HFF-Myc (cell line): ENCODE results near the gene PLA2G4E.

Source experiments
- DNase-seq: peaks from one replicate; pipeline ENCODE4 v3.0.0-alpha.2; 2011; ENCODE audit warnings: low read depth; ENCODE audit errors: extremely low read depth
- H3K4me3 ChIP-seq: replicated peaks from 2 replicates; pipeline ENCODE4 v1.5.1; 2011; ENCODE audit warnings: low read depth, mild to moderate bottlenecking, control low read depth, low read length
- TF ChIP-seq, protein P1 (sequence below): IDR thresholded peaks from 2 replicates; pipeline ENCODE4 v1.5.1; 2012; ENCODE audit warnings: mild to moderate bottlenecking, low read depth, low read length, control low read depth; ENCODE audit errors: missing control alignments

Gene PLA2G4E

DNA sequence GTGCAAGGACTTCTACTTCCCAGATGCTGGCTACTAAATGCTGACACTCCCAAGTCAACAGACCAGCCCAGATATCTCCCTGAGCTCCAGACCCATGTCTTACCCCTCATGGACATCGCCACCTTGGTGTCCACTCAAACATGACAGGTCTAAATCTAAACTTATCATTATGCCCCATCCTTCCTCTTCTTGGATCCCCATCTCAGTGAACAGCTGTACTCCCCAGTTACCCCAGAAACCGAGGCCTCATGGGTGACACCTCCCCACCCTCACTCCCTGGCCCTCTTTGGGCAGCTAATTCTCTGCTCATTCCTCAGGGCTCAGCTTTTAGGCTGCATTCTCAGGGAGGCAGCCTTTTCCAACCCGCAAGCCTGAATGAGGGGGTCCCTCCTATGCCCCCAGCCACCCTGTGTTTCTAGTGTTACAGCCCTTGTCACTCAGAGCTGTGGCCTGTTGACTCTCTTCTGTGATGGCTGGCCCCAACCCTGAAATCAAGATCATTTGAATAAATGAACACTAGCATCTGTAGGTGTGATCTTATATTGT, 53.8 kb downstream of the PLA2G4E start:
- DNase-seq = no peak
- TF ChIP-seq, protein P1, sequence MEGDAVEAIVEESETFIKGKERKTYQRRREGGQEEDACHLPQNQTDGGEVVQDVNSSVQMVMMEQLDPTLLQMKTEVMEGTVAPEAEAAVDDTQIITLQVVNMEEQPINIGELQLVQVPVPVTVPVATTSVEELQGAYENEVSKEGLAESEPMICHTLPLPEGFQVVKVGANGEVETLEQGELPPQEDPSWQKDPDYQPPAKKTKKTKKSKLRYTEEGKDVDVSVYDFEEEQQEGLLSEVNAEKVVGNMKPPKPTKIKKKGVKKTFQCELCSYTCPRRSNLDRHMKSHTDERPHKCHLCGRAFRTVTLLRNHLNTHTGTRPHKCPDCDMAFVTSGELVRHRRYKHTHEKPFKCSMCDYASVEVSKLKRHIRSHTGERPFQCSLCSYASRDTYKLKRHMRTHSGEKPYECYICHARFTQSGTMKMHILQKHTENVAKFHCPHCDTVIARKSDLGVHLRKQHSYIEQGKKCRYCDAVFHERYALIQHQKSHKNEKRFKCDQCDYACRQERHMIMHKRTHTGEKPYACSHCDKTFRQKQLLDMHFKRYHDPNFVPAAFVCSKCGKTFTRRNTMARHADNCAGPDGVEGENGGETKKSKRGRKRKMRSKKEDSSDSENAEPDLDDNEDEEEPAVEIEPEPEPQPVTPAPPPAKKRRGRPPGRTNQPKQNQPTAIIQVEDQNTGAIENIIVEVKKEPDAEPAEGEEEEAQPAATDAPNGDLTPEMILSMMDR = no peak
- no peak overlapping the region for H3K4me3 ChIP-seq

DNA sequence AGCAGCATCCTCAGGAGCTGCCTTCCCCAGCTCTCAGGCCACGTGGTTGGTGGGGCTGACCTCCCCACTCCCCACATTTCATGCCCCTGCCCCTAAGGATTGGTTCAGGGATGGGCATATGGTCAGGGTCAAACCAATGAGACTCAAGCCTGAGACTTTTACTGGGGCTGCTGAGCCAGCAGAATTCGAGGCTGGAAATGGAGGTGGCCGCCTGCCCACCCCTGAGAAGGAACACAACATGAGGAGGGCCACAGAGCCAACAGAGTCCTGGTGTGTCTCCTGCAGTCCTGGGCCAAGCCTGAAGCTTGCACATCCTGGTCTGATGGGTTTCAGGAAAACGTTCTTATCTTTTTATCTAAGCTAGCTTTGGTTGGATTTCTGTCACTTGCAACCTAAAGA, 54.4 kb downstream of the PLA2G4E start:
- TF ChIP-seq, protein P1 = no peak
- no peak for DNase-seq
- no peak overlapping the region for H3K4me3 ChIP-seq

DNA sequence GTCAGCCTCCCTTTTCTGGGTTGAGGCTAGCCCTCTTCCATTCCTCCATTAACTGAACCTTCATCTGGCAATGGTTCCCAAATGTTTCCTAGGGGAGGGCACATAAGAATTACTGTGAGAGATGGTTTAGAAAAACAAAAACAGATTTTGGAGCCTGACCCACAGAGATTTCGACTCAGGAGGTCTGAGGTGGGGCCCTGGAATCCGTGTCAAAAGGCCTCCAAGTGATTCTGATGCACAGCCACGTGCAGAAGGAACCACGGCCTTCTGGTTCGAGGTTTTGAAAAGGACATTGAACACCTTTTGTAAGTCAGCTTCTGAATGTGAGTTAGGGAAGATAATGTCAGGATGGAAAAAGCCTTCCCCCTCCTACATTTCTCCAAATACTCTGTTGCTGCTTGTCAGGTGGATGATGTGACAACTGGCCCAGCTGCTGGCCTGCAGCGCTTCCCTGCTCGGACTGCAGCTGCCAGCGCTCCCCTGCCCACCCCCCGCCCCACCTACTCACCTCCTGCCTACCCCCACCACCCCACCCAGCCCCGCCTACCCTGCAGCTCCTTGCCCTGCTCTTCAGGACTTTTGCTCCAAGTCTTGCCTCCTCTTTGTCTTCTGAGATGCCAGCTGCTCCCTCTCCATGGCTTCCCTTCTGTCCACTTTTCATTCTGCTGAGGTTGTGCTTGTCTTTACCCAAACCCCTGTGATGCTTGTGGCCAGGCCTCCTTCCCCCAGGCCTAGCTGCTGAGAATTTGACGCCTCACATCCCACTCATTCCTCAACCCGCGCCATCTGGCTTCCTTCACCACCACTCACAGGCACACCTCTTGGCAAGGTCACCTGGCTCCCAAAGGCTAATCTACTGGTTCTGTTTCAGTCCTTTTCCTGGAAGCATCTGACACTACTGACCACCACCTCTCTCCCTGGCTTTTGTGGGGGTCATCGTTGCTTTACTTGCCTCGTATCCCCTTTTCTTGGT, 55.1 kb downstream of the PLA2G4E start:
- H3K4me3 ChIP-seq = no peak overlapping the region

DNA sequence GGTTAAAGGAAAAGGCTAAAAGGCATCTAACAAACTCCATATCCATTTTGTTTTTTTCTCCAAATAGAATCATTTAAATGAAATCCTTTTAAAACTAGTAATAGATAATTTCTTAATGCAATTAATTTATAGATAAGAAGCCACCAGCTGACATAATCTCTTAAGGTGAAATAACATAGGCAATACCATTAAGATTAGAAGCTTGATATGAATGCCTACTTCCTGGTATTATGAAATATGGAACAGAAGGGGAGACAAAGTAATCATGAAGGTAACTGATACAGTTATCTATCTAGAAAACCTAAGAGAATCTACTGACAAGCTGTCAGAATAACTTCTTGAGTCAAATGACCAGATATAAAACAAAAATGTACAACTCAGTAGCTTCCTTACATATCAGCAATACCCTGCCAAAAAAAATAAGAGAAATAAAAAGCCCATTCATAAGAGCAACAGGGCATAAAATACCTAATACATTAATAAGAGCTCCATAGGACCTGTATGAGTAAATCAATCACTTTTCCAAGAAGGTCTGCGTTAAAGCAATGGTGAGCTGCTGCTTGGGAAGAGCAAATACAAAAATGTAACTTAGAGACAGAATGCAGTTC, 59.1 kb downstream of the PLA2G4E start:
- TF ChIP-seq, protein P1 = no peak
- DNase-seq = no peak
- H3K4me3 ChIP-seq = no peak overlapping the region

More for the DNA sequence above, 55.1 kb downstream of the PLA2G4E start:
- DNase-seq = no peak
- TF ChIP-seq, protein P1 = no peak

DNA sequence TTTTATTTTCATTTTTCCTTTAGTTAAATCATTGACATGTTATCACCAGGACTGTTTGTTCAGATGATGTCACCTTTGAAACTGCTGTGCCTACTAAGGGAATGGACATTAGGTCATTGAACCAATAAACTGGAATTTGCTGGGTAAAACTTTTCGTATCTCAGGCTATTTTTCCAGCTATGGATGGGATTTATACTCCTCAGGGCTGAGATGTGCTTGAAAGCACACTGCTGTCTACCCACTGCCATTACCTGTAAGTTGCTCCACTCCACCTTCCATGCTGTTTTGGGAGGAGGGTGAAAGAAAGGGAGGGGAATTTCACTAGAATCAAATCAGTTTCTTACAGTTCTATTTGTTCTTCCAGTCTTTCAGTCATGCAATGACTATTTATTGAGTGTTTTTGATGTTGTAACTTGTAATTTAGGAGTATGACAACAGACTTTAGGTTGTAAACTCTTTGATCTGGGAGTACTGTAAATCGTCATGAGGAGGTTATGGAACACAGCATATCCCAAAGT, 59.8 kb downstream of the PLA2G4E start:
- TF ChIP-seq, protein P1 = no peak
- H3K4me3 ChIP-seq = no peak overlapping the region
- no peak for DNase-seq

DNA sequence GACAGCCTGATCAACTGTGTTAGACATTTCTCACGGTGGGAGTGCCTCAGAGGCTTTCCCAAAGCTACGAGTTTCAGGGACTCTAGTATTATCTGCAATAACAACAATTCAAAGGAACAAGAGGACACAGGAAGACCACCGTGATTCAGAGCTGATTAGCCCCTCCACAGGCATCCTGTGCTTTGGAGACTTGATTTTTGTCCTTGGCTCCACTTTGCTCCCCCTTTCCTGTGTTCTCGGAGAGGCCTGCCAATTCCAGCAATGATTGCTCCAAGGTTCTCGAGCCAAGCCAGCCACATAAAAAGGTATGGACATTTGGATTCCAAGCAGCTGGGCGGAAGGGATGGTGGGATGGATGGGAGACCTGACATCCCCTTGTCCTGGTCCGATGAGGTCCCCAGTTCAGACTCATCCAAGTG, 62.8 kb downstream of the PLA2G4E start:
- no peak overlapping the region for H3K4me3 ChIP-seq
- TF ChIP-seq, protein P1 = no peak
- DNase-seq = no peak
